HG02623 (cell line): ENCODE measurements around the gene GPR12.
"Not testable (repeated sequence)": the region's sequence is repeated elsewhere in the genome, so short reads cannot be mapped to it uniquely, and the experiment has no call there.

Source experiments
- ATAC-seq: cut with Tn5 transposase; IDR thresholded peaks from one replicate; pipeline ENCODE4 v1.9.1; 2021; ENCODE audit warnings: moderate library complexity; ENCODE audit not compliant: unreplicated experiment

GPR12 gene

GRCh38 chr13:26749285-26749684, 11.3 kb downstream of the GPR12 start:
- ATAC-seq = no peak

- no peak for ATAC-seq
Observed at GRCh38 chr13:26747706-26748105, 12.9 kb downstream of the GPR12 start.

- no peak for ATAC-seq
Observed at GRCh38 chr13:26743971-26744370, 16.6 kb downstream of the GPR12 start.

GRCh38 chr13:26742691-26743358, 17.8 kb downstream of the GPR12 start:
- ATAC-seq = no peak

- ATAC-seq = no peak
Observed at GRCh38 chr13:26735677-26736076, 24.9 kb downstream of the GPR12 start.

GRCh38 chr13:26727633-26728032, 33.0 kb downstream of the GPR12 start:
- no peak for ATAC-seq

- no peak for ATAC-seq
Observed at GRCh38 chr13:26727122-26727521, 33.5 kb downstream of the GPR12 start.

- ATAC-seq = no peak
Observed at GRCh38 chr13:26726684-26727083, 33.9 kb downstream of the GPR12 start.

GRCh38 chr13:26723620-26724019, 37.0 kb downstream of the GPR12 start:
- not testable (repeated sequence) for ATAC-seq

- no peak for ATAC-seq
Observed at GRCh38 chr13:26722321-26722720, 38.3 kb downstream of the GPR12 start.

GRCh38 chr13:26721251-26722121, 39.1 kb downstream of the GPR12 start:
- no peak for ATAC-seq

GRCh38 chr13:26719356-26719945, 41.1 kb downstream of the GPR12 start:
- ATAC-seq = no peak

GRCh38 chr13:26718872-26719271, 41.7 kb downstream of the GPR12 start:
- ATAC-seq = no peak

- ATAC-seq = no peak
Observed at GRCh38 chr13:26718146-26718545, 42.4 kb downstream of the GPR12 start.

- ATAC-seq = no peak
Observed at GRCh38 chr13:26716984-26717383, 43.6 kb downstream of the GPR12 start.

GRCh38 chr13:26713341-26713740, 47.2 kb downstream of the GPR12 start:
- no peak for ATAC-seq

GRCh38 chr13:26711211-26711610, 49.4 kb downstream of the GPR12 start:
- no peak for ATAC-seq

GRCh38 chr13:26710166-26710565, 50.4 kb downstream of the GPR12 start:
- ATAC-seq = no peak

- ATAC-seq = no peak
Observed at GRCh38 chr13:26709461-26709860, 51.1 kb downstream of the GPR12 start.

GRCh38 chr13:26708007-26708297, 52.6 kb downstream of the GPR12 start:
- no peak for ATAC-seq

- no peak for ATAC-seq
Observed at GRCh38 chr13:26707122-26708006, 53.2 kb downstream of the GPR12 start.
